CD14-positive monocyte (primary cell): Measurements from ENCODE around the gene DGKB. TPM values are rescaled to one million over a fixed set of nuclear protein-coding genes. Genes with fewer than 3 reads are reported as not detected.

Source experiments
- DNase-seq, 3 donors: peaks; one replicate each; pipeline ENCODE4 v3.0.0-alpha.2; 2011 to 2022
- H2AFZ ChIP-seq: 2 replicates; pipeline ENCODE4 v1.6.0; 2012; ENCODE audit warnings: mild to moderate bottlenecking, low read depth, low read length, inconsistent platforms; ENCODE audit not compliant: insufficient read depth, poor library complexity, severe bottlenecking
- H3K27ac ChIP-seq, 2 donors: 1 replicate in 1 of 2; 2 replicates in 1 of 2; pipeline ENCODE4 v1.5.1; 2012 to 2013; ENCODE audit warnings: low read length in 2 of 2, control low read depth in 1 of 2, inconsistent platforms in 1 of 2, low read depth in 1 of 2, mild to moderate bottlenecking in 1 of 2
- H3K27me3 ChIP-seq, 2 donors: one replicate each; pipeline versions ENCODE4 v1.6.0 to v1.6.1; 2011 to 2013; ENCODE audit warnings: low read length in 2 of 2; ENCODE audit not compliant: control insufficient read depth in 2 of 2, insufficient read depth in 2 of 2
- H3K36me3 ChIP-seq, 2 donors: replicated peaks in 1 of 2; 1 replicate in 1 of 2; 2 replicates in 1 of 2; pipeline versions ENCODE4 v1.5.1 to v1.6.1; 2012 to 2013; ENCODE audit warnings: low read length in 2 of 2, control low read depth in 1 of 2, inconsistent platforms in 1 of 2, mild to moderate bottlenecking in 1 of 2; ENCODE audit not compliant: insufficient read depth in 2 of 2, control insufficient read depth in 1 of 2
- H3K4me1 ChIP-seq, 2 donors: 1 replicate in 1 of 2; 2 replicates in 1 of 2; pipeline versions ENCODE4 v1.5.1 to v1.6.1; 2012 to 2013; ENCODE audit warnings: low read length in 2 of 2, control low read depth in 1 of 2, inconsistent platforms in 1 of 2, mild to moderate bottlenecking in 1 of 2, moderate library complexity in 1 of 2; ENCODE audit not compliant: insufficient read depth in 2 of 2, control insufficient read depth in 1 of 2
- H3K4me2 ChIP-seq: replicated peaks from 2 replicates; pipeline ENCODE3; 2012; ENCODE audit warnings: low read length, moderate library complexity, mild to moderate bottlenecking; ENCODE audit not compliant: poor library complexity, severe bottlenecking; ENCODE audit errors: extremely low read depth
- H3K4me3 ChIP-seq, 3 experiments: fragments of 200-600 bp in 1 of 3; sonication (generic) in 1 of 3; replicated peaks in 1 of 3; 1 replicate in 2 of 3; 2 replicates in 1 of 3; pipeline ENCODE4 v1.5.1; 2011 to 2013; ENCODE audit warnings: low read length in 3 of 3, mild to moderate bottlenecking in 3 of 3, control low read depth in 2 of 3, low read depth in 2 of 3, inconsistent platforms in 1 of 3, moderate library complexity in 1 of 3
- H3K79me2 ChIP-seq: 2 replicates; pipeline ENCODE4 v1.6.0; 2012; ENCODE audit warnings: mild to moderate bottlenecking, control low read depth, inconsistent platforms, low read length, moderate library complexity; ENCODE audit not compliant: insufficient read depth
- H3K9ac ChIP-seq: 2 replicates; pipeline ENCODE4 v1.6.0; 2017; ENCODE audit warnings: low read length, mild to moderate bottlenecking; ENCODE audit not compliant: insufficient read depth, poor library complexity, severe bottlenecking
- H3K9me3 ChIP-seq, 2 donors: replicated peaks in 1 of 2; 1 replicate in 1 of 2; 2 replicates in 1 of 2; pipeline versions ENCODE4 v1.5.1 to v1.6.1; 2012 to 2013; ENCODE audit warnings: low read length in 2 of 2, control low read depth in 1 of 2; ENCODE audit not compliant: control insufficient read depth in 1 of 2, insufficient read depth in 1 of 2
- H4K20me1 ChIP-seq: 2 replicates; pipeline ENCODE4 v1.6.0; 2012; ENCODE audit warnings: mild to moderate bottlenecking, low read length, control low read depth, moderate library complexity; ENCODE audit not compliant: insufficient read depth
- H3K27ac Mint-ChIP-seq, 7 donors: one replicate each; pipeline ENCODE4 v1.8.0; 2020; ENCODE audit warnings: mild to moderate bottlenecking in 7 of 7, mixed read lengths in 7 of 7, moderate library complexity in 6 of 7, inconsistent platforms in 2 of 7
- H3K27me3 Mint-ChIP-seq, 3 donors: one replicate each; pipeline ENCODE4 v1.8.0; 2021 to 2022; ENCODE audit warnings: low read depth in 3 of 3, mild to moderate bottlenecking in 3 of 3, mixed read lengths in 3 of 3, moderate library complexity in 3 of 3, inconsistent platforms in 1 of 3
- H3K36me3 Mint-ChIP-seq, 2 donors: one replicate each; pipeline ENCODE4 v1.8.0; 2020; ENCODE audit warnings: mixed read lengths in 2 of 2, inconsistent platforms in 1 of 2, mild to moderate bottlenecking in 1 of 2
- H3K4me1 Mint-ChIP-seq: one replicate; pipeline ENCODE4 v1.8.0; 2020; ENCODE audit warnings: mild to moderate bottlenecking, mixed read lengths
- H3K4me3 Mint-ChIP-seq, 2 donors: one replicate each; pipeline ENCODE4 v1.8.0; 2020; ENCODE audit warnings: mild to moderate bottlenecking in 2 of 2, mixed read lengths in 2 of 2, moderate library complexity in 1 of 2
- H3K9me3 Mint-ChIP-seq, 7 donors: one replicate each; pipeline ENCODE4 v1.8.0; 2020 to 2022; ENCODE audit warnings: mixed read lengths in 7 of 7, mild to moderate bottlenecking in 6 of 7, moderate library complexity in 6 of 7, inconsistent platforms in 2 of 7
- WGBS: methylation state at CpG from one replicate; pipeline ENCODE4 v1.1.5; 2013; ENCODE audit warnings: missing lambda C conversion rate; ENCODE audit not compliant: insufficient coverage; 5-methylcytosine and 5-hydroxymethylcytosine counted together
- intact Hi-C, 2 donors: fragments of 100-400 bp; cut with micrococcal nuclease; formaldehyde crosslinking; loops; one replicate each; pipeline versions ENCODE4 v1.15.0 to v1.15.1; 2023
- polyA plus RNA-seq, 3 donors: library from polyadenylated mRNA; depleted of rRNA in 1 of 3; unstranded in 2 of 3; stranded (reverse) in 1 of 3; fragments of 300-500 nt in 2 of 3; fragments of >200 nt in 1 of 3; fragmentation: Illumina TruSeq in 2 of 3; gene quantifications; 1 replicate in 2 of 3; 2 replicates in 1 of 3; pipeline ENCODE4 v1.2.3, GENCODE V29; 2012 to 2021
- TF ChIP-seq, protein P1 (sequence below): fragments of 200-600 bp; IDR thresholded peaks from one replicate; pipeline ENCODE4 v1.8.0; 2022; ENCODE audit warnings: antibody characterized with exemption, mild to moderate bottlenecking

Gene DGKB
- polyA plus RNA-seq, 3 donors: not detected

DNA sequence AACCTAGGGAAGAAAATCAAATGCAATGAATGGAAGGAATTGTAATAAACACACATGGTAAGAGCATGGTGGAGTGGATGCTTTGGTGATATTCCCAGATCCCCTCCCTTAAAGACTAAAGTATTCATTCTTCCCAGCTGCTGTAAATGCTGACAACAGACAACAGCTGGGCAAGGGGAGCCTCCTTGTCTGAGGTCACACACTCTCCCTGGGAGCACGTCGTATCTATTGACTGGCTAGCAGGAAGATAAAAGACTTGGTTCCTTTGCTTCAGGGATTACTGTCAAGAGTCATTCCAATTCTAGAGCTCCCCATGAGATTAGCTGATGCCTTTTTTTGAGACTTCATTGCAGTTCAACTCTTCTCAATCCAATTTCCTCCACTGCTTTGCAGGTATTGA lies 469.6 kb downstream of the DGKB start:
- Histone ChIP-seq H2AFZ (no peak overlapping the region), H3K4me1 (no peaks in the 10 kb centered on the region), H3K27me3 (no peaks in the 10 kb centered on the region), H4K20me1 (no peaks in the 10 kb centered on the region), H3K9me3 (no peaks in the 10 kb centered on the region), H3K9ac (no peak overlapping the region), H3K79me2 (no peaks in the 10 kb centered on the region), H3K4me2 (no peak overlapping the region), H3K4me3 (no peak overlapping the region), H3K27ac (no peak overlapping the region), H3K36me3 (no peaks in the 10 kb centered on the region)
- no peak for DNase-seq
- H3K4me3 Mint-ChIP-seq: no peak overlapping the region
- H3K36me3 Mint-ChIP-seq: no peaks in the 10 kb centered on the region
- peaks cover 0 to 5% (median 2%) of the 10 kb centered on the region in 7 donors for H3K9me3 Mint-ChIP-seq
- intact Hi-C loops: no loop called here
- TF ChIP-seq, protein P1, sequence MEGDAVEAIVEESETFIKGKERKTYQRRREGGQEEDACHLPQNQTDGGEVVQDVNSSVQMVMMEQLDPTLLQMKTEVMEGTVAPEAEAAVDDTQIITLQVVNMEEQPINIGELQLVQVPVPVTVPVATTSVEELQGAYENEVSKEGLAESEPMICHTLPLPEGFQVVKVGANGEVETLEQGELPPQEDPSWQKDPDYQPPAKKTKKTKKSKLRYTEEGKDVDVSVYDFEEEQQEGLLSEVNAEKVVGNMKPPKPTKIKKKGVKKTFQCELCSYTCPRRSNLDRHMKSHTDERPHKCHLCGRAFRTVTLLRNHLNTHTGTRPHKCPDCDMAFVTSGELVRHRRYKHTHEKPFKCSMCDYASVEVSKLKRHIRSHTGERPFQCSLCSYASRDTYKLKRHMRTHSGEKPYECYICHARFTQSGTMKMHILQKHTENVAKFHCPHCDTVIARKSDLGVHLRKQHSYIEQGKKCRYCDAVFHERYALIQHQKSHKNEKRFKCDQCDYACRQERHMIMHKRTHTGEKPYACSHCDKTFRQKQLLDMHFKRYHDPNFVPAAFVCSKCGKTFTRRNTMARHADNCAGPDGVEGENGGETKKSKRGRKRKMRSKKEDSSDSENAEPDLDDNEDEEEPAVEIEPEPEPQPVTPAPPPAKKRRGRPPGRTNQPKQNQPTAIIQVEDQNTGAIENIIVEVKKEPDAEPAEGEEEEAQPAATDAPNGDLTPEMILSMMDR: no peak
- H3K27me3 Mint-ChIP-seq: peaks cover 0 to 1% (median 0%) of the 10 kb centered on the region in 3 donors
- 89% methylated on average over 2 of the region's 2 CpGs for WGBS
- H3K27ac Mint-ChIP-seq: no peak overlapping the region
- H3K4me1 Mint-ChIP-seq: no peaks in the 10 kb centered on the region

- TF ChIP-seq, protein P1: no peak
- Histone ChIP-seq H3K27me3 (no peaks in the 10 kb centered on the region), H3K9me3 (peaks cover 0 to 5% of the 10 kb centered on the region in 2 donors)
Observed at GRCh38 chr7:14430926-14431325, 471.6 kb downstream of the DGKB start.

More at GRCh38 chr7:14430926-14431325, 471.6 kb downstream of the DGKB start:
- 67% methylated on average over 1 of the region's 3 CpGs for WGBS
- Histone ChIP-seq H3K36me3 (no peaks in the 10 kb centered on the region), H3K4me3 (no peak overlapping the region), H2AFZ (no peak overlapping the region), H3K9ac (no peak overlapping the region), H4K20me1 (no peaks in the 10 kb centered on the region), H3K4me2 (no peak overlapping the region), H3K79me2 (no peaks in the 10 kb centered on the region), H3K27ac (no peak overlapping the region), H3K4me1 (no peaks in the 10 kb centered on the region)
- intact Hi-C loops: no loop called here
- no peak for DNase-seq
- Mint-ChIP-seq H3K27ac (no peak overlapping the region), H3K27me3 (peaks cover 0 to 1% (median 0%) of the 10 kb centered on the region in 3 donors), H3K9me3 (peaks cover 2 to 8% (median 4%) of the 10 kb centered on the region in 7 donors), H3K36me3 (no peaks in the 10 kb centered on the region), H3K4me1 (no peaks in the 10 kb centered on the region), H3K4me3 (no peak overlapping the region)
